Thyroid gland (tissue), 4 donors: ENCODE results near the gene CEP43. TPM values are rescaled to one million over a fixed set of nuclear protein-coding genes. Genes with fewer than 3 reads are reported as not detected.

ENCODE experiments used
- DNase-seq, 2 donors: peaks; one replicate each; pipeline ENCODE4 v3.0.0-alpha.2; 2019
- H3K27ac ChIP-seq, 3 donors: fragments of 200-600 bp; sonication (generic); 1 replicate in 2 of 3; 2 replicates in 1 of 3; pipeline ENCODE4 v1.5.1; 2016 to 2019; ENCODE audit warnings: mild to moderate bottlenecking in 1 of 3, moderate library complexity in 1 of 3
- H3K27me3 ChIP-seq: fragments of 200-600 bp; sonication (generic); one replicate; pipeline ENCODE4 v1.5.1; 2019
- H3K36me3 ChIP-seq, 2 donors: fragments of 200-600 bp; sonication (generic); one replicate each; pipeline ENCODE4 v1.5.1; 2016 to 2019
- H3K4me1 ChIP-seq, 2 donors: fragments of 200-600 bp; sonication (generic); one replicate each; pipeline ENCODE4 v1.5.1; 2017 to 2019
- H3K4me3 ChIP-seq, 3 donors: fragments of 200-600 bp; sonication (generic); replicated peaks in 1 of 3; 1 replicate in 2 of 3; 2 replicates in 1 of 3; pipeline ENCODE4 v1.5.1; 2016; ENCODE audit warnings: mild to moderate bottlenecking in 1 of 3
- H3K9me3 ChIP-seq: fragments of 200-600 bp; sonication (generic); one replicate; pipeline ENCODE4 v1.5.1; 2017
- POLR2A ChIP-seq, 2 donors: fragments of 450-650 bp; IDR thresholded peaks; one replicate each; pipeline ENCODE4 v1.6.1; 2017; ENCODE audit warnings: antibody characterized with exemption in 2 of 2, mild to moderate bottlenecking in 2 of 2, moderate library complexity in 1 of 2
- WGBS, 2 donors: methylation state at CpG; one replicate each; pipeline ENCODE4 v1.1.5; 2017; 5-methylcytosine and 5-hydroxymethylcytosine counted together
- intact Hi-C: fragments of 100-400 bp; cut with DNase I; formaldehyde crosslinking; loops from one replicate; pipeline ENCODE4 v1.15.1; 2023
- total RNA-seq, 4 donors: library from RNA; depleted of rRNA; stranded (reverse); fragments of >200 nt; gene quantifications; one replicate each; pipeline ENCODE4 v1.2.3, GENCODE V29; 2016
- TF ChIP-seq, protein P1 (sequence below), 6 experiments: fragments of 200-600 bp in 3 of 6; fragments of 450-650 bp in 3 of 6; sonication (generic) in 3 of 6; IDR thresholded peaks; one replicate each; pipeline ENCODE4 v1.5.1; 2016 to 2019; ENCODE audit warnings: antibody characterized with exemption in 6 of 6, mild to moderate bottlenecking in 2 of 6, inconsistent platforms in 1 of 6, moderate library complexity in 1 of 6

Gene CEP43
- total RNA-seq, 4 donors from 2014 or later: 30.0 to 39.9 (median 33.8) TPM

DNA sequence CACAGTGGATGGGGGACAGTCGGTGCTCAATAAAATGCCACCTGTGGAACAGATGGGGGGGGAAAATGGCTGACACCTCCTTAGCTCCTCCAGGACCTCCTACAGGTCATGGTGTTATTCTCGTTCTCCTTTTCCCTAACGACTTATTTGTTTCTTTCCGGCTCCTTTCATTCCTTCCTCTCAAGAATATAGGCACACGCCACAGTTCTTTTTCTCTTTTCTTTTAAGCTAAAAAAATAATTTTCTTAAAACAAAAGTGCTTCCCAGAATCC lies 41.5 kb upstream of the CEP43 start:
- intact Hi-C loops: no loop called here
- H3K4me3 ChIP-seq: no peak overlapping the region
- DNase-seq: no peak
- TF ChIP-seq, protein P1, sequence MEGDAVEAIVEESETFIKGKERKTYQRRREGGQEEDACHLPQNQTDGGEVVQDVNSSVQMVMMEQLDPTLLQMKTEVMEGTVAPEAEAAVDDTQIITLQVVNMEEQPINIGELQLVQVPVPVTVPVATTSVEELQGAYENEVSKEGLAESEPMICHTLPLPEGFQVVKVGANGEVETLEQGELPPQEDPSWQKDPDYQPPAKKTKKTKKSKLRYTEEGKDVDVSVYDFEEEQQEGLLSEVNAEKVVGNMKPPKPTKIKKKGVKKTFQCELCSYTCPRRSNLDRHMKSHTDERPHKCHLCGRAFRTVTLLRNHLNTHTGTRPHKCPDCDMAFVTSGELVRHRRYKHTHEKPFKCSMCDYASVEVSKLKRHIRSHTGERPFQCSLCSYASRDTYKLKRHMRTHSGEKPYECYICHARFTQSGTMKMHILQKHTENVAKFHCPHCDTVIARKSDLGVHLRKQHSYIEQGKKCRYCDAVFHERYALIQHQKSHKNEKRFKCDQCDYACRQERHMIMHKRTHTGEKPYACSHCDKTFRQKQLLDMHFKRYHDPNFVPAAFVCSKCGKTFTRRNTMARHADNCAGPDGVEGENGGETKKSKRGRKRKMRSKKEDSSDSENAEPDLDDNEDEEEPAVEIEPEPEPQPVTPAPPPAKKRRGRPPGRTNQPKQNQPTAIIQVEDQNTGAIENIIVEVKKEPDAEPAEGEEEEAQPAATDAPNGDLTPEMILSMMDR (IDR thresholded peaks at IDR 0.05): no peak
- TF ChIP-seq POLR2A (IDR thresholded peaks at IDR 0.05): no peak
- H3K27me3 ChIP-seq: no peaks in the 10 kb centered on the region
- H3K36me3 ChIP-seq: no peaks in the 10 kb centered on the region
- WGBS, 2 donors: 63 to 73% methylated on average over 5 of the region's 5 CpGs
- H3K9me3 ChIP-seq: no peaks in the 10 kb centered on the region
- peaks cover 23 to 25% of the 10 kb centered on the region in 2 donors for H3K4me1 ChIP-seq
- peak overlapping the region; percentile 94 to 99 (median 97) for H3K27ac ChIP-seq

- intact Hi-C loops: no loop called here
These were observed 40.0 kb upstream of the CEP43 start for GRCh38 chr6:166958926-166959861.

DNA sequence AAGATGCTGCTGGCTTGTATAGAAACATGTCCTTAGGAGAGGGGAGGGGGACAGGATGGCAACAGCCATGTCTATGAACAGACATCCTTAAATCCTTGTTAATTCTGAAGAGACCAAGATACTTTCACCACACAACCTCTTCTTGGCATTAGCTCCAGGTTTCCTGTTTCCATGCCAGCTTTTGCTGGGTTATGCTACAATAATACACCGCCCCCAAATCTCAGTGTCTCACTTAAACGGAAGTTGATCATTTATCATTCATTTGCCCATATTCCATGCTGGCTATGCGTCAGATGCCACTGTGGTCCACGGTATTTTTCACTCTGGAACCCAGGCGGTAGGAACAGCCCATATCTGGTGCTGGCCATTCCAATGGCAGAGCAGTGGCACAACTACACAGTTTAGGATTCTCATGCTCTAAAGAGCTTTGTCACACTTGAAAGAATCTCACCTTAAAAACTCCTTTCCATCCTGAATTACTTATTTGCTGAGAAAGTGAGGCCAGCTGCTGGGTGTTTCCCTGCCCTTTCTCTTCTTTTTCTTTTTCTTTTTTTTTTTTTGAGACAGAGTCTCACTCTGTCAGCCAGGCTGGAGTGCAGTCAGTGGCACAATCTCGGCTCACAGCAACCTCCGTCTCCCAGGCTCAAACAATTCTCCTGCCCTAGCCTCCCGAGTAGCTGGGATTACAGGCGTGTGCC lies 39.1 kb upstream of the CEP43 start:
- Histone ChIP-seq H3K36me3 (no peaks in the 10 kb centered on the region), H3K4me1 (peaks cover 22 to 25% of the 10 kb centered on the region in 2 donors), H3K9me3 (no peaks in the 10 kb centered on the region), H3K27ac (peak overlapping the region in 2 of 3 donors; percentile 14 to 97), H3K27me3 (no peaks in the 10 kb centered on the region), H3K4me3 (no peak overlapping the region)
- TF ChIP-seq, protein P1 (IDR thresholded peaks at IDR 0.05): no peak
- no peak for TF ChIP-seq POLR2A (IDR thresholded peaks at IDR 0.05)
- no peak for DNase-seq
- intact Hi-C loops: no loop called here
- 83 to 84% methylated on average over 9 of the region's 9 CpGs for WGBS, 2 donors

More at GRCh38 chr6:166958926-166959861, 40.0 kb upstream of the CEP43 start:
- Histone ChIP-seq H3K9me3 (no peaks in the 10 kb centered on the region), H3K27me3 (no peaks in the 10 kb centered on the region), H3K36me3 (no peaks in the 10 kb centered on the region), H3K4me1 (peaks cover 23 to 25% of the 10 kb centered on the region in 2 donors), H3K27ac (peak overlapping the region; percentile 14 to 97 (median 16)), H3K4me3 (no peak overlapping the region)
- no peak for TF ChIP-seq POLR2A (IDR thresholded peaks at IDR 0.05)
- TF ChIP-seq, protein P1 (IDR thresholded peaks at IDR 0.05): no peak
- no peak for DNase-seq
- 73 to 74% methylated on average over 13 of the region's 13 CpGs for WGBS, 2 donors

GRCh38 chr6:166960609-166960978 lies 38.6 kb upstream of the CEP43 start:
- 97% methylated on average over 3 of the region's 3 CpGs for WGBS, 2 donors
- intact Hi-C loops: no loop called here
- TF ChIP-seq POLR2A (IDR thresholded peaks at IDR 0.05): no peak
- TF ChIP-seq, protein P1 (IDR thresholded peaks at IDR 0.05): no peak

DNA sequence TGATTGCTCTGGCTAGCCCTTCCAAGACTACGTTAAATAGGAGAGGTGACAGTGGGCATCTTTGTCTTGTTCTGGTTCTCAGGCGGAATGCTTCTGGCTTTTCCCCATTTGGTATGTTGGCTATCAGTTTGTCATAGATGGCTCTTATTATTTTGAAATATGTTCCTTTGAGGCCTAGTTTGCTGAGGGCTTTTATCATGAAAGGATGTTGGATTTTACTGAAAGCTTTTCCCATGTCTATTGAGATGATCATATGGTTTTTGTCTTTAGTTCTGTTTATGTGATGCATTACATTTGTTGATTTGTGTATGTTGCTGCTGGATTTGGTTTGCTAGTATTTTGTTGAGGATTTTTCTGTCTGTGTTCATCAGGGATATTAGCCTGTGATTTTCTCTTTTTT lies 32.9 kb upstream of the CEP43 start:
- H3K27ac ChIP-seq: no peak overlapping the region
- 97 to 100% methylated on average over 2 of the region's 2 CpGs for WGBS, 2 donors
- TF ChIP-seq, protein P1 (IDR thresholded peaks at IDR 0.05): no peak
- TF ChIP-seq POLR2A (IDR thresholded peaks at IDR 0.05): no peak

More at GRCh38 chr6:166960609-166960978, 38.6 kb upstream of the CEP43 start:
- DNase-seq: no peak
- Histone ChIP-seq H3K4me3 (no peak overlapping the region), H3K9me3 (no peaks in the 10 kb centered on the region), H3K27ac (no peak overlapping the region), H3K27me3 (no peaks in the 10 kb centered on the region), H3K36me3 (no peaks in the 10 kb centered on the region), H3K4me1 (peaks cover 17 to 22% of the 10 kb centered on the region in 2 donors)

More for the DNA sequence above, 32.9 kb upstream of the CEP43 start:
- peaks cover 17 to 20% of the 10 kb centered on the region in 2 donors for H3K4me1 ChIP-seq
- no peaks in the 10 kb centered on the region for H3K36me3 ChIP-seq
- intact Hi-C loops: no loop called here
- no peak overlapping the region for H3K4me3 ChIP-seq
- DNase-seq: no peak
- H3K9me3 ChIP-seq: no peaks in the 10 kb centered on the region
- H3K27me3 ChIP-seq: no peaks in the 10 kb centered on the region
